ENCODE measurements around the gene SH3BP2. TPM values are rescaled to one million over a fixed set of nuclear protein-coding genes. Genes with fewer than 3 reads are reported as not detected.

Gene SH3BP2
- polyA plus RNA-seq, 3 donors from 2014 or later: 12.6 to 71.0 (median 22.7) TPM

GRCh38 chr4:2798399-2799223 lies 5.7 kb downstream of the SH3BP2 start:
- H3K36me3 Mint-ChIP-seq: no peaks in the 10 kb centered on the region
- H3K9me3 Mint-ChIP-seq: no peaks in the 10 kb centered on the region
- DNase-seq: peak in 1 of 3 donors; percentile 48
- H3K27me3 Mint-ChIP-seq (ENCODE audit: low read depth in 3 of 3): no peaks in the 10 kb centered on the region
- H3K27ac Mint-ChIP-seq: peak overlapping the region in 4 of 6 donors; percentile 44 to 83 (median 76)
- H3K4me1 Mint-ChIP-seq: peaks cover 32 to 39% of the 10 kb centered on the region in 2 donors
- H3K4me3 Mint-ChIP-seq: peak overlapping the region; percentile 40 to 78 (median 49)

- Mint-ChIP-seq H3K4me3 (peak overlapping the region; percentile 21 to 78 (median 61)), H3K36me3 (no peaks in the 10 kb centered on the region), H3K27ac (peak overlapping the region in 2 of 6 donors; percentile 57 to 75), H3K4me1 (peaks cover 25 to 33% of the 10 kb centered on the region in 2 donors), H3K27me3 (ENCODE audit: low read depth in 3 of 3) (no peaks in the 10 kb centered on the region), H3K9me3 (no peaks in the 10 kb centered on the region)
- no peak for DNase-seq
Measured at GRCh38 chr4:2799224-2799911, 6.5 kb downstream of the SH3BP2 start.

GRCh38 chr4:2799971-2800690 lies 7.2 kb downstream of the SH3BP2 start:
- peaks cover 19 to 25% of the 10 kb centered on the region in 2 donors for H3K4me1 Mint-ChIP-seq
- H3K27me3 Mint-ChIP-seq (ENCODE audit: low read depth in 3 of 3): no peaks in the 10 kb centered on the region
- H3K27ac Mint-ChIP-seq: no peak overlapping the region
- DNase-seq: no peak
- peak overlapping the region in 2 of 5 donors; percentile 57 to 73 for H3K4me3 Mint-ChIP-seq
- H3K36me3 Mint-ChIP-seq: no peaks in the 10 kb centered on the region
- H3K9me3 Mint-ChIP-seq: no peaks in the 10 kb centered on the region

- Mint-ChIP-seq H3K27ac (no peak overlapping the region), H3K9me3 (no peaks in the 10 kb centered on the region), H3K27me3 (ENCODE audit: low read depth in 3 of 3) (no peaks in the 10 kb centered on the region), H3K36me3 (no peaks in the 10 kb centered on the region), H3K4me3 (no peak overlapping the region), H3K4me1 (peaks cover 17 to 32% of the 10 kb centered on the region in 2 donors)
- no peak for DNase-seq
Measured at GRCh38 chr4:2800691-2801596, 8.1 kb downstream of the SH3BP2 start.

GRCh38 chr4:2802618-2803531 lies 10.0 kb downstream of the SH3BP2 start:
- Mint-ChIP-seq H3K27me3 (ENCODE audit: low read depth in 3 of 3) (peaks cover 0 to 1% (median 0%) of the 10 kb centered on the region in 3 donors), H3K36me3 (peaks cover 0 to 3% (median 0%) of the 10 kb centered on the region in 3 donors), H3K4me3 (no peak overlapping the region), H3K27ac (no peak overlapping the region), H3K9me3 (no peaks in the 10 kb centered on the region), H3K4me1 (peaks cover 23 to 44% of the 10 kb centered on the region in 2 donors)
- DNase-seq: no peak

- H3K9me3 Mint-ChIP-seq: no peaks in the 10 kb centered on the region
- peaks cover 15 to 35% of the 10 kb centered on the region in 2 donors for H3K4me1 Mint-ChIP-seq
- peaks cover 0 to 1% (median 0%) of the 10 kb centered on the region in 3 donors for H3K27me3 Mint-ChIP-seq (ENCODE audit: low read depth in 3 of 3)
- no peak overlapping the region for H3K4me3 Mint-ChIP-seq
- H3K27ac Mint-ChIP-seq: no peak overlapping the region
- DNase-seq: no peak
- H3K36me3 Mint-ChIP-seq: peaks cover 0 to 3% (median 0%) of the 10 kb centered on the region in 3 donors
Measured at GRCh38 chr4:2803624-2804448, 11.0 kb downstream of the SH3BP2 start.

GRCh38 chr4:2804449-2804972 lies 11.6 kb downstream of the SH3BP2 start:
- Mint-ChIP-seq H3K4me3 (peak overlapping the region in 2 of 5 donors; percentile 36 to 40), H3K27me3 (ENCODE audit: low read depth in 3 of 3) (peaks cover 0 to 1% (median 1%) of the 10 kb centered on the region in 3 donors), H3K4me1 (peaks cover 10 to 30% of the 10 kb centered on the region in 2 donors), H3K9me3 (no peaks in the 10 kb centered on the region), H3K27ac (no peak overlapping the region), H3K36me3 (peaks cover 0 to 3% (median 0%) of the 10 kb centered on the region in 3 donors)
- DNase-seq: no peak

GRCh38 chr4:2804973-2805501 lies 12.2 kb downstream of the SH3BP2 start:
- H3K36me3 Mint-ChIP-seq: peaks cover 0 to 3% (median 0%) of the 10 kb centered on the region in 3 donors
- H3K27ac Mint-ChIP-seq: peak overlapping the region in 2 of 6 donors; percentile 41 to 81
- peaks cover 10 to 28% of the 10 kb centered on the region in 2 donors for H3K4me1 Mint-ChIP-seq
- no peak for DNase-seq
- peaks cover 0 to 1% (median 1%) of the 10 kb centered on the region in 3 donors for H3K27me3 Mint-ChIP-seq (ENCODE audit: low read depth in 3 of 3)
- peak overlapping the region in 3 of 5 donors; percentile 30 to 73 (median 52) for H3K4me3 Mint-ChIP-seq
- no peaks in the 10 kb centered on the region for H3K9me3 Mint-ChIP-seq

GRCh38 chr4:2805712-2806389 lies 13.0 kb downstream of the SH3BP2 start:
- Mint-ChIP-seq H3K4me3 (peak overlapping the region in 3 of 5 donors; percentile 30 to 52 (median 33)), H3K4me1 (peaks cover 10 to 28% of the 10 kb centered on the region in 2 donors), H3K27me3 (ENCODE audit: low read depth in 3 of 3) (peaks cover 0 to 1% (median 1%) of the 10 kb centered on the region in 3 donors), H3K9me3 (no peaks in the 10 kb centered on the region), H3K36me3 (peaks cover 0 to 3% (median 0%) of the 10 kb centered on the region in 3 donors), H3K27ac (peak overlapping the region in 4 of 6 donors; percentile 7 to 41 (median 24))
- DNase-seq: no peak
